ENCODE results near the gene CEP63.
"Not testable (repeated sequence)": the region's sequence is repeated elsewhere in the genome, so short reads cannot be mapped to it uniquely, and the experiment has no call there.

Gene CEP63

GRCh38 chr3:134517791-134518190 lies 31.9 kb downstream of the CEP63 start:
- no peak for DNase-seq (ENCODE audit: low read depth)

GRCh38 chr3:134522541-134522940 lies 36.7 kb downstream of the CEP63 start:
- DNase-seq (ENCODE audit: low read depth): no peak

DNA sequence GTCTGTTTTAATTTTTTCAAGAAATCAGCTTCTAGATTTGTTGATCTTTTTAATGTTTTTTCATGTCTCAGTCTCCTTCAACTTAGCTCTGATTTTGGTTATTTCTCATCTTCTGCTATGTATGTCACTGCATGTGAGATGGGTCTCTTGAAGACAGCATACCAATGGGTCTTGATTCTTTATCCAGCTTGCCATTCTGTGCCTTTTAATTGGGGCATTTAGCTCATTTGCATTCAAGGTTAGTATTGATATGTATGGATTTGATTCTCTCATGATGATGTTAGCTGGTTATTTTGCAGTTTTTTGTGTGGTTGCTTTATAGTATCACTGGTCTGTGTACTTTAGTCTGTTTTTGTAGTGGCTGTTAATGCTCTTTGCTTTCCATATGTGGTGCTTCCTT lies 39.4 kb downstream of the CEP63 start:
- DNase-seq (ENCODE audit: low read depth): no peak

GRCh38 chr3:134526319-134526718 lies 40.5 kb downstream of the CEP63 start:
- DNase-seq (ENCODE audit: low read depth): no peak

- DNase-seq (ENCODE audit: low read depth): no peak
These were observed 41.2 kb downstream of the CEP63 start for GRCh38 chr3:134527037-134527436.

DNA sequence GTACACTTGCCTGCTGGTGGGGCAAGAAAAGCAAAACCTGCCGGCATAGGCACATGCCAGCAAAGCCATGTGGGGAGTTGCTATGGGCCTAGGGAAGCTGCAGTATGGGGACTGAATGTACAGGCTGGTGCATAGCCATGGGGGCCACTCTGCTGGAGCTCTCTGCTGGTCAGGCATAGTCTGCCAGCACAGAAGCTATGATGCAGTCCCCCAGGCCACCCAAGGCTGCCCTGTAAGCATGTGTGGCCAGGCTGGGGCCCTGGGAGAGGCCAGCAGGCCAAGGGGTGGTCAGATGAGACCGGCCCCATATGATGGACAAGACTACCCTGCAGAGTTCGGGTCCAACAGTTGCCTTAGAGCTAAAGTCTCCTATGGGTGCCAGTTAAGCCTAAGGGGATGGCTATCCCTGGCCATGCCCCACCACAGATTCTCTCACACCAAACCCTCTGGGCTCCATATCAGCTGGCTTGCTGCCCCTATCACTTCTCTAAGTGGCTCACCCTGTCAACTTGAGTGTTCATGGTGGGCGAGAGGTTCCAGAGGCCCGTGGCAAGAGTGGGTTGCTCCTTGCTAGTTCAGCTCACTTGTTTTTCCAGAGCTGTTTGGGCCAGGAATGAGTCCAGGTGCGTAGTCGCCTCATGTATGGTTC lies 41.8 kb downstream of the CEP63 start:
- no peak for DNase-seq (ENCODE audit: low read depth)

- DNase-seq (ENCODE audit: low read depth): no peak
These were observed 47.6 kb downstream of the CEP63 start for GRCh38 chr3:134533493-134533892.

DNA sequence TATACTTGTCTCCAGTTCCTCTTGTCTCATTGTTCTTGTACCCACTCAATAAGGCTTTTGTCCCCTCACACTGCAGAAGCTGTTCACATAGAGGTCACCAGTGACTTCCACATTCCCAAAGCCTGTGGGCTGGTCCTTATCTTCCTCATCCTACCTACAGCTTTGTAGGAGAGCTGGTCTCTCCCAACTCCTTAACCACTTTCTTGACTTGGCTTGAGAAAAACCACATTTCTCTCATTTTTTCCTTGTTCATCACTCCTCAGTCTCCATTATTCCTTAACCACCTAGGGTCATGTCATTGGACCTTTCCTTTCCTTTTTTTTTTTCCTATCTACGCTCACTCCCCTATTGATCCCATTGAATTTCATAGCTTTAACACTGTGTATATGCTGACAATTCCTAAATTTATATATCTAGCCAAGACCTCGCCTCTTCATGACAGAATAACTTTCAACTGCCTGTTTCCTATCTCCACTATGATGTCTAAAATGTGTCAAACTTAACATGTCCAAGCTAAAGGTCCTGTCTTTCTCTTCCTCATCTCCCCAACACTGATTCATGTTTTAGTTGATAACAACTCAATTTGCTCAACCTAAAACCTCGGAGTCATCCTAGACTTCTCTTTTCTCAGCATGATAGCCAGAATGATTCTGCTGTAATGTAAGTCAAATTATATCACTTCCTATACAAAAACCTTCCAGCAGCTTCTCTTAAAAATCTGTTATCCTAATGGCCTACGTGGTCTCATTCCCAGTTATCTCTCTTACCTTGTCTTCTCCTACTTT lies 49.5 kb downstream of the CEP63 start:
- no peak for DNase-seq (ENCODE audit: low read depth)

DNA sequence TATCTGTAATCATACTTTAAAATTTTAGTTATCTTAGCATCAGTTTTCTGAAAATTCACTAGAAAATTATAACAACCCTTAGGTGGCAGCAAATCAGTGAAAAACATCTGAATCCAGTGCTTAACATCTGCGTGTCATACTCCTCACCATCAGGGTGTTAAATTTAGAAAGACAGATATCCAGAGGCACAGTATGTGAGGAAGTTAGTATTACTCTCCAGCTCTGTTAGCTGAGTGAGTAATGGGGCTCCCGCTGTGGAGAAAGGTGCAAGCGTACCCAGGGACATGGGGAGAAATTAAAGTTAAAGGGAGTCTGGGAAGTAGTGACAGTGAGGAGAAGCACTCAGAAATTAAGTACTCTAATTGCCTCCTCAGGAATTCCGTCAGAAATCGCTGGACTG lies 50.9 kb downstream of the CEP63 start:
- no peak for DNase-seq (ENCODE audit: low read depth)

DNA sequence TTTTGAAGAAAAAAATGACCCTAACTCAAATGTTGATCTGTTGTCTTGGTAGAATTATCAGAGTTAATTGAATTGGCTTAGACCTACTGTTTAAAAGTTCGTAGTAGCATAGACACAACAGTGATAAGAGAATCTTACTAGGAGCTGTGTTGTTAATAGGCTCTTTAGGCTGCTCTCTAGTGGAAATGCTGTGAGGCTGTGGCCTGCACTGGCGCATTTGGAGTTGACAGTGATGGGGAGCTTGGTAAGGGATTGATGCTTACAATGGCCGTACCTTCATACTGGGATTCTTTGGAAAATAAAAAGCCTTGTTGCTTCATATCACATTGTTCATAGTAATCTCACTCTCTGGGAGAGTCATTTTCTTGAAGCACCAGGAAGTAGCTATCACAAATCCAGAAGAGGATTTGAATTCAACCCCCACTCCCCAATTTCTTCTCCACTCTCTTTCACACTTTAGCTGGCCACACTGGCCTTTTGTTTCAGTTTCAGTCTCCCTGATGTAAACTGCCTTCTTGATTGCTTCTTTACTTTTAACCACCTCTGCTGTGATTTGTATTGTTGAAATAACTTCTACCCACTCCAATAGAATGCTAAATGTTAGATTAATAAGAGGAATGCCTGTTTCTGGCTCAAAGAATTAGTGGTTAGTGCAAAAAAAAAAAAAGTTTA lies 56.6 kb downstream of the CEP63 start:
- no peak for DNase-seq (ENCODE audit: low read depth)

DNA sequence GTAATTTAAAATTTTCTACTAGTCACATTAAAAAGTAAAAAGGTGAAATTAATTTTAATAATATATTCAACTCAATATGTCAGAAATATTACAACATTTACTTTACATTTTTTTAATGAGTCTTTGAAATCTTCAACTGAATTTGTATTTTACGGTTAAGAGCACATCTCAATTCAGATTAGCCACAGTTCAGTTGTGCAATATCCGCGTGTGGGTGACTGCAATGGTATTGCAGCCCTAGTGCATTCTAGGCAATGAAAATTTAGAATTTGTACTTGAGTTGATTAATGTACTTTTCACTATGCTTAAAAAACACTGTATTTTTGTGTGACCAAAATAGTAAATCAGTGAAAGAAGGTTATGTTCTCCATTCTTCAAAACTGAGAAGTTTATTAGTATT lies 57.3 kb downstream of the CEP63 start:
- DNase-seq (ENCODE audit: low read depth): no peak

DNA sequence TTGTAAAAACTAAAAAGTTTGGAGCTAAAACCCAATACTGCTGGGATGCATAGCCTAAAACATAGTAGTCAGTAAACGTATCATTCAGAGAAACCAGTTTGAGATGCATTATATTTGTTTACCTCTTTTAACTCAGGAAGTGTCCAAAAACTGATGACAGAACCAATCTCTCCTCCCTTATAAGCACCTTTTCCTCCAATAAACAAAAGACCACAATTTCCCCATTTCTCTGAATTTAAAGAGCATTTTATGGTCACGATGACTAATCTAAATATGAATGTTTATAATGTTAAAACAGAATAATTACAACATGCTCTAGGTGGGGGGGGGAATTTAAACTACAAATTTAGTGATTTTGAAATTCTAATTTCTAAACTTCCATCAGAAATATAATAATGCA lies 58.5 kb downstream of the CEP63 start:
- DNase-seq (ENCODE audit: low read depth): no peak

GRCh38 chr3:134544783-134545182 lies 58.9 kb downstream of the CEP63 start:
- DNase-seq (ENCODE audit: low read depth): not testable (repeated sequence)

- no peak for DNase-seq (ENCODE audit: low read depth)
These were observed 60.0 kb downstream of the CEP63 start for GRCh38 chr3:134545818-134546217.

- no peak for DNase-seq (ENCODE audit: low read depth)
These were observed 66.9 kb downstream of the CEP63 start for GRCh38 chr3:134552784-134553183.

DNA sequence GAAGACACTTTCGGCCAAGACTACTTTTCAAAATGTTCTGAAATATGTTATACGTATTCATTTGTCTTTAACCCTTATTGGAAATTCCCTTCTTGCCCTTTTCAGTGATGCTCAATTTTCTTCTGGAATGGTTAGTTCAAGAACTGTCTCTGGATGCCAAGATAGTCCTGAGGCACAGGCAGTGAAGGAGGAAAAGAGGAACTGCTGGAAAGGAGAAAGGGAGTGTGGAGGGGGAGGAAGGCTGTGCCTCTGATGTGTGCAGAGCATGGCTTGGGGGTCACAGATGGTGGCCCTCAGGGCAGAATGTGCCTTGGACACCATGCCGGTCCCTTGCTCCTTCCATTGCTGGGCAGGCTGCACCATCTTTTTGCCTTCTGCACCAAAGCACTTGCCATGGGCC lies 73.7 kb downstream of the CEP63 start:
- DNase-seq (ENCODE audit: low read depth): no peak

- DNase-seq (ENCODE audit: low read depth): no peak
These were observed 76.2 kb downstream of the CEP63 start for GRCh38 chr3:134562055-134562454.

- DNase-seq (ENCODE audit: low read depth): no peak
These were observed 77.7 kb downstream of the CEP63 start for GRCh38 chr3:134563601-134564000.

DNA sequence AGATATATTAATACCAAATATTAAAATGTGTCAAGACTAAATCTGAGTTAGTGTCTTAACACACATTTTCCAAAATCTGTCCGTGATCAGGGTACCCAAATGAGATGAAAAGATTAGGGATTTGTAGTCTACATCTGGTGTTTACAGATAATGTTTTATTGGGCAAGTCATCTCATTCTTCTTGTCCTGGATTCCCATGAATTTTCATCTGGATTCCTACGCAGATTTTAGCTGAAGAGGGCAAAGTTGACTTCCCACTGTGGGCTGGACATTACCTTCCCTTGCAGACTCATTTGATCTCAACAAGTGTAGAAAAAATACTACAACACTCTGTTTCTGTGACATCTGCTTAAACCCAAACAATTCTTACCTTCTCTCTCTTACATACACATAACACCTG lies 79.1 kb downstream of the CEP63 start:
- DNase-seq (ENCODE audit: low read depth): no peak

DNA sequence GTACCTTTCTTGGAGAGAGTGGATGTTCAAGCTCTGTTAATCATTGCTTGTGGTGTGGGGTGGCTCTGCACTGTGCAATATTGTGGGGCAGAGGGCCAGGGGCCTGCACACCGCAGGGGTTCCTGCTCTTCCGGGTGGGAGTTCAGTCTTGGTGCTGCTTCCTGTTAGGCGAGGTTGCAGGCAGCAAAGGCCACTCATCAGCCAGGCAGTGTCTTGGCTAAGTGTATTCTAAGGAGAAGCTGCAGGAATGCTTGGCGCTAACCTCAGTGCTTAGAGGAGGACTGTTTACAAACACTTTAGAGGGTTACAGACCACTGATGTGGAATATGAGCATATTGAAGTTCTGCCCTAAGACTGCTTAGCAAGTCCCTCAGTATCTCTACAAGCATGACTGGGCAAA lies 81.7 kb downstream of the CEP63 start:
- no peak for DNase-seq (ENCODE audit: low read depth)

- DNase-seq (ENCODE audit: low read depth): no peak
These were observed 82.9 kb downstream of the CEP63 start for GRCh38 chr3:134568790-134569189.

DNA sequence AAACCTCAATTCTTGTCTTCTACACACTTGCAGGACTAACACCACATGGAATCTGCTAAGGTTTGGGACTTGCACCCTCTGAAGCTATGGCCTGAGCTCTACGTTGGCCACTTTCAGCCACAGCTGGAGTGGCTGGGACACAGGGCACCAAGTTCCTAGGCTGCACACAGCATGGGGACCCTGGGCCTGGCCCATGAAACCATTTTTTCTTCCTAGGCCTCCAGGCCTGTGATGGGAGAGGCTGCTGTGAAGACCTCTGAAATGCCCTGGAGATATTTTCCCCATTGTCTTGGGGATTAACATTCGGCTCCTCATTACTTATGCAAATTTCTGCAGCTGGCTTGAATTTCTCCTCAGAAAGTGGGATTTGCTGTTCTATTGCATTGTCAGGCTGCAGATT lies 84.0 kb downstream of the CEP63 start:
- DNase-seq (ENCODE audit: low read depth): not testable (repeated sequence)

DNA sequence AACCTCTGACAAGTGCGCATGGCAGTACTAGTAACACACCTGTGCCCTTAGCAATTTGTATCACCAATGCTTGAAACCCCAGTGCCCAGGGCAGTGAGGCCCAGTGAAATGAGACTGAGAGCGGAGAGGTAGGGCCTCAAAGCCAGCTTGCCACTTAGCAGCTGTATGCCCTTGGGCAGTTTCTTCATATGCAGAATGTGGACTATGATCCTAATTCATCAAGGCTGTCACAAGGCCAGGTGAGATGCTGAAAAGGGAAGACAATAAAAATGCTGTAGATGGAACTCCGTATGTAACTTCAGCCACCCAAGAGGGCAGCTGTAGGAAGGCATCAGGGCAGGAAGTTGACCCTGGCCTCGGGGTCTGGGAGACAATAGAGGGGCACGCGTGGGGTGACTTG lies 90.6 kb downstream of the CEP63 start:
- DNase-seq (ENCODE audit: low read depth): no peak
